T-helper 2 cell (primary cell): ENCODE measurements around the gene FBXL12.
"Not testable (repeated sequence)": the region's sequence is repeated elsewhere in the genome, so short reads cannot be mapped to it uniquely, and the experiment has no call there.

ENCODE experiments used
- DNase-seq, 5 experiments: peaks; one replicate each; pipeline versions ENCODE4 v3.0.0 to v3.0.0-alpha.2; 2012 to 2022
- total RNA-seq, 2 donors: gene quantifications; one replicate each; lab custom pipeline; 2026; lab: John Stamatoyannopoulos, UW

FBXL12 gene
- total RNA-seq: 30.9 to 31.9 reads per million in 2 donors

DNA sequence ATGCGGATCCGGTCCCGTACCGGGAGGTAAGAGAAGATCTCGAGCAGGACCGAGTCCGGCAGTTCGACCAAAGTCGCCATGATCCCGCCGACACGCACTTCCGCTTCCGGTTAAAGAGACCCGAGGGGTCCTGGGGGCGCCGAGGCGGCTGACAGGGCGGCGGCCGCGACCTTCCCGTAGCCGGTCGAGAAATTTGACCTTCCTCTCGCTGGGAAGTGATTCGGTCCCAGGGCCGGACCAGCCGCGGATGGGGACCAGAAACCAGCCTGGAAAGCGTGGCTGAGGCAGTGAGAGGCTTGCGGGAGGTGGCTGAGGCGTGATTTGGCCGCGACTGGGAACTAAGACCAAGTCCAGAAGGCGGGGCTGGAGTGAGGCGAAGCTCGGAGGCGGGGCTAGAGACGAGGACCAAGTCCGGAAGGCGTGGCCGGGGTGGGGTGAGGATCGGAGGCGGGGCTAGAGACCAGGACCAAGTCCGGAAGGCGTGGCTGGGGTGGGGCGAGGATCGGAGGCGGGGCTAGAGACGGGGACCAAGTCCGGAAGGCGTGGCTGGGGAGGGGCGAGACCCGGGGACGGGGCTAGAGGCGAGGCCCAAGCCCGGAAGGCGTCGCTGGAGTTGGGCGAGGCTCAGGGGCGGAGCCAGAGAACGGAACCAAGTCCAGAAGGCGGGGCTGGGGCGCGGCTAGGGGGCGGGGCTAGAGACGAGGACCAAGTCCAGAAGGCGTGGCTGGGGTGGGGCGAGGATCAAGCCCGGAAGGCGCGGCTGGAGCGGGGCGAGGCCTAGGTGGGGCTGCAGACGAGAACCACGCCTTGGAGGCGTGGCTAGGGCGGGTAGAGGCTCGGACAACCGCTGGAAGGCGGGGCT lies at the start of gene FBXL12:
FBXL12 (minus strand) TSS at position 346 of the 862 bp plus-strand sequence; CDS start at position 80, 266 bp downstream.
- peak; percentile 99 to 100 (median 100) for DNase-seq

GRCh38 chr19:9865732-9866501 lies 47.0 kb upstream of the FBXL12 start:
- DNase-seq: peak in 3 of 5 experiments; percentile 22 to 91 (median 55)

DNA sequence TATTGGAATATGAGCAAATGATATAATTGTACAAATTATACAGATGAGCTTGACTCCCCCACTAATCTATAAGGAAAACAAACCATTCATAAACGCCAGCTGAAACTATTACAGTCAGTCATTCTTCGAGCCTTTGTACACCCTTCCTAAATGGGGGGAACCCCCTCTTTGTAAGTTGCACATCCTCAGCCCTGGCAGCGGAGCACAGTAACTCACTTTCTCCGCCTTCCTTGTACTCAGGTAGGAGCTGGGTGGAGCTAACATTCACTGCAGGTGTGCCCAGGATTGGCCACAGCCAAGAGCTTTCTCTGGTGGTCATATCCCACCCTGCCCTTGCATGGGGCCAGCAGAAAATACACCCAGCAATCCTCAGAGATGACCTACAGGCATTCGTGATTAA lies 44.9 kb upstream of the FBXL12 start:
- no peak for DNase-seq

- peak in 1 of 5 experiments; percentile 80 for DNase-seq
Observed at GRCh38 chr19:9862938-9863337, 44.1 kb upstream of the FBXL12 start.

- DNase-seq: no peak
Observed at GRCh38 chr19:9861503-9861902, 42.6 kb upstream of the FBXL12 start.

- no peak for DNase-seq
Observed at GRCh38 chr19:9860407-9860806, 41.5 kb upstream of the FBXL12 start.

DNA sequence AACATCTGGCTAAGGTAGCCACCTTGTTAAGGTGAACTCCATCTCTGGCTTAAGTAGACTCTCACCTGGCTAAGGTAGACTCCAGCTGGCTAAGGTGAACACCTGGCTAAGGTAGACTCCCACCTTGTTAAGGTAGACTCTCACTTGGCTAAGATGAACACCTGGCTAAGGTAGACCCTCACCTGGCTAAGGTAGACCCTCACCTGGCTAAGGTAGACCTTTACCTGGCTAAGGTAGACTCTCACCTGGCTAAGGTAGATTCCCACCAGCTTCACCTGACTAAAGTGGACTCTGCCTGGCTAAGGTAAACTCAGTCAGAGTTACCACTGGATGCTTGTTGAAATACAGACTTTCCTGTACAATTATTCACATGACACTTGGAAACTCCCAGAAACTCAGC lies 39.9 kb upstream of the FBXL12 start:
- no peak for DNase-seq

DNA sequence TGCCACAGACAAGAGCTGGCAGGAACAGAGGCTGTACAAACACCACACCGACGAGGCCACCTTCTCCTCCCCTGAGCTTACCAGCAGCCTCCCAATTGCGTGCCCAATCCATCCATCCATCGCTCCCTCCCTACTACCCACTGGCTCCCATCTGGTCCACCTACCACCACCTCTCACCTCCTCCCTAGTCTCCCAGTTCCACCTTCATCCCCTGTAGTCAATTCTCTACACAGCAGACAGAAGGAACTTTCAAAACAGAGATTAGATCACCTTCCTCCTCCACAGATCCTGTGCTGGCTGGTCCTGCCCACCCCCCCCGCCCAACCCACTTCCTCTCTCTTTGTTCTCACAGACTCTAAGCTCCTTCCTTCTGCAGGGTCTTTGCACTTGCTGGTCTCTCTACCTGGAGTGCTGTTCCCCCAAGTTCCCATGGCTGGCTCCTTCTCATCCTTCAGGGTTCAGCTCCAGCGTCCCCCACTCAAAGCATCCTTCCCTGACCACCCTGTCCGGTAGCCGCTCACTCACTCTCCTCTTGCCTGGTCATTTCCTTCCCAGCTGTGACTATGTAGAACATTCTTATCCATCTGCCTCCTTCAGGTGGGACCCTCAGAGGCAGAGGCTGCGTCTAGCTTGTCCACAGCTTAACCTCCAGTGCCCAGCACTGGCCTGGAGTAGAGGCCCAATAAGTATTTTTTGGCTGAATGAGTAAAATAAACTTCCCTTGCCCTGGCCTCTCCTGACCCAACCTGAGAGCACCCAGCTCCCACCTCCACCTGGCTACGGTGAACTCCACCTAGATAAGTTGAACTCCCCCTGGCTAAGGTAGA lies 39.3 kb upstream of the FBXL12 start:
- DNase-seq: peak in 2 of 5 experiments; percentile 30 to 81

DNA sequence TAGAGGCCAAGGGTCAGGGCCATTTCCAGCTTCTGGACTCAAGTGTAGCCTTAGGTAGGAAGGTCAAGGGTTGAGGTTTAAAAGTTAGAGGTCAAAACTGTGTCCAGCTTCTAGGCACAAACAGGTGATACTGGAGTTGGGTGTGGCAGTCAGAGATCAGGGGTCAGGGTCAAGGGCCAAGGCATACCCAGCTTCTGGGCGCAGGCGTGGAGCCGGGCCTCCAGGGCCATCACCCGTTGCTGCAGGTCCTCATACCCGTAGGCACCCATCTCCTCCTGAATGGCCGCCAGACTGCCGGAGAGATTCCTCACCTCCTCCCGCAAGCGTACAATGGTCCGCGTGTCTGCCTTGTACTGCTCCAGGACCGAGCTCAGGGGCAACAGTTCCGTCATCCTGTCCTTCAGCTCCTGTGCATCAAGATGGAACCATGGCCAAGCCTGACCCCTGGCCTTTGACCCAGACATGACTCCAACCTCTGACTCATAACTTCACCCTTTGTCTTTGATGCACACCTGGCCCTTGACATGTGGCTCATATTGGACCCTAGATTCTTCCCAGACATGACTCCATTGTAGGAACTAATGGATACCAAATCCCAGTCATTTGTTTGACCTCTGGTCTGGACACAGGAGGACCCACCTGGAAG lies 38.3 kb upstream of the FBXL12 start:
- no peak for DNase-seq

DNA sequence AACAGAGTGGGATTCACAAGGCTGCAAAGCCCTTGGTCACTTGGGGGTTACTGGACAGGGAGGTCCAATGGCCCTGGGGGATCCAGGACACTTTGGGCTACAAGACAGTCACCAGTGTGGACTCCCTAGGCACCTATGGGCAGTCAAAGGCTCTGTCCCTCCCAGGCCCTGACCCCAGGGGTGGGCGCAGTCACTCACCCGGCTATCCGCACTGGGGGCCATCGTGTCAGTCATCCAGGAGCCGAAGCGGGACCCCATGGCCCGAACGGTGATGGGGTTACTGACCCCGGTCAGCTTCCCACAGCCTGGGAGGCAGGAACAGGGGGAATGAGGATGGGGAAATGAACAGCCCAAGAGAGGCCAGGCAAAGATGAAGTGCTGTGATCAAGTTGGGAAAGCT lies 37.7 kb upstream of the FBXL12 start:
- no peak for DNase-seq

- no peak for DNase-seq
Observed at GRCh38 chr19:9854282-9854846, 35.5 kb upstream of the FBXL12 start.

DNA sequence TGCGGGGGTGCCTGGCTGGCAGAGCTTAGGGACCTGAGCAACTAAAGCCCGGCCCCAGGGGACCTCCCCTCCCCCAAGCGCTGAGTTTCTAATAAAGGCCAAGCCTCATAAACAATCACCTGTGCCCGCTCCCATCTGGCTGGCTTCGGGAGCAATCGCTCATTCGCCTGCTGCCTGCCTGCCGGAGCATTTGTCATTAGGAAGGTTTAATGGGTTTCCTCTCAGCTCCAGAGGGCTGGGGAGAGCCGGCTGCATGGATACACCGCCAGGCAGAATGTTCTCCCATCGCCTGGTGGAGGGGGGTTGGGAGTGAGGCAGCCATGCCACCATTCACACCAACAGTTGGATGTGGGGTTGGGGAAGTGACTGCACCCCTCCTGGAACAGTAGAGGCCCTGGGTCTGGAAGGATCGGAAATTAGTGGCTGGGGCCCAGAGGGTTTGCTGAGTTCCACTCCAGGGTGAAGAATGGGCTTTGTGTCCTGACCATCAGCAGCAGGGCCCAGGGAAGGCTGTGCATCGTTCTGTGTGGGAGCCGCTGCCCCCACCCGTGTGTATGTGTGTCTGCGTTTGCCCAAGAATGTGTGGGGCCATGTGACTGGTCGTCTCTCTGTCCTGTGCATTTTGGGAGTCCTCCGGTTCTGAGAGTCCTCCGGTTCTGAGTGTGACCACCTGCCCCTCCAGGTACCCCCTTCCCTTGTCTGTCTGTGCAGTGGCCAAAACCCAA lies 31.5 kb upstream of the FBXL12 start:
- no peak for DNase-seq

GRCh38 chr19:9849791-9850190 lies 30.9 kb upstream of the FBXL12 start:
- DNase-seq: no peak

DNA sequence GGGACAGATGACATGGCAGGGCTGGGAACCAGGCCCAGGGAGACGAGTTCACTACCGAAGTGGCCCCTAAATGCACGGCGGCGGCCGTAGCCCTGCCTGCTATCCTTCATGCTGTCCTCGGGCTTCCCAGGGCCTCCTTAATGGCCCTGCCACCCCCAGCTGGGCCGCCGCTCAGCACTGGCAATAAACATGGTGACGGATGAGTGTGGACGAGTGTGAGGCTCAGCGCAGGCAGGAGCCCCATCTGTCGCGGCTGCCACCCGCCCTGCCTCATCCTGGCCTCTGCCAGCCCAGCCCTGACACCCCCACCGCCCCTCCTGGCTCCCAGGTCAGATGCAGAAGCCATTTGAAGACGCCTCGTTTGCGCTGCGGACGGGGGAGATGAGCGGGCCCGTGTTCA lies 29.9 kb upstream of the FBXL12 start:
- DNase-seq: no peak

DNA sequence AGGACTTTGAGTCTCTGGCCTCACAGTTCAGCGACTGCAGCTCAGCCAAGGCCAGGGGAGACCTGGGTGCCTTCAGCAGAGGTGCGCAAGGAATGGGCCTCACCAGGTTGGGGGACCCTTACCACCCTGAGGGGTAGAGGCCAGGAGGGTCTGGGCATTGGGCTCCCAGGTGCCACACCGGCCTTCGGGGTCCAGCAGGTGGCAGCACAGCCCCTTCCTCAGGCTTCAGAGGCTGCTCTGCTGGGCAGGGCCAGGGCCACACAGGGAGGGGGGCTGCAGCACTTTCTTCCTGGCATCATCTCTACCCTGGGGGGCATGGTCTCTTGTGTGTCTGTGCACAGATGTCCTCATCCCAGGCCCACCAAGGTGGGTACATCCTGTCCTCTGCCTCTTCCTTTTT lies 29.2 kb upstream of the FBXL12 start:
- DNase-seq: peak in 1 of 5 experiments; percentile 43

GRCh38 chr19:9847087-9847671 lies 28.3 kb upstream of the FBXL12 start:
- DNase-seq: peak in 2 of 5 experiments; percentile 26 to 66

DNA sequence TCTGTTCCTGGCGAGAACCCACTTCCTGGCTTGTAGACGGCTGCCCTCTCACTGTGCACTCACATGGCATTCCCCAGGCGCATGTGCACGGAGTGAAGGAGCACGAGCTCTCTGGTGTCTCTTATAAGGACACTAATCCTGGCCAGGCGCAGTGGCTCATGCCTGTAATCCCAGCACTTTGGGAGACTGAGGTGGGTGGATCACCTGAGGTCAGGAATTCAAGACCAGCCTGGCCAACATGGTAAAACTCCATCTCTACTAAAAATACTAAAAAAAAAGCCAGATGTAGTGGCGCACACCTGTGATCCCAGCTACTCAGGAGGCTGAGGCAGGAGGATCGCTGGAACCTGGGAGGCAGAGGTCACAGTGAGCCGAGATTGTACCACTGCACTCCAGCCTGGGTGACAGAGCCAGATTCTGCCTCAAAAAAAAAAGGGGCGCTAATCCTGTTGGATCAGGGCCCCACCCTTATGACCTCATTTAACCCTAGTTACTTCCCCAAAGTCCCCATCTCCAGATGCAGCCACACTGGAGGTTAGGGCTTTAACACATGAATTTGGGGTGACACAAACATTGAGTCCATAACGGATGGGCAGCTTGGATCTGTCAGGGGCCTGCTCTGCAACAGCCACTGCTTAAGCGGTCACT lies 24.9 kb upstream of the FBXL12 start:
- DNase-seq: not testable (repeated sequence)

DNA sequence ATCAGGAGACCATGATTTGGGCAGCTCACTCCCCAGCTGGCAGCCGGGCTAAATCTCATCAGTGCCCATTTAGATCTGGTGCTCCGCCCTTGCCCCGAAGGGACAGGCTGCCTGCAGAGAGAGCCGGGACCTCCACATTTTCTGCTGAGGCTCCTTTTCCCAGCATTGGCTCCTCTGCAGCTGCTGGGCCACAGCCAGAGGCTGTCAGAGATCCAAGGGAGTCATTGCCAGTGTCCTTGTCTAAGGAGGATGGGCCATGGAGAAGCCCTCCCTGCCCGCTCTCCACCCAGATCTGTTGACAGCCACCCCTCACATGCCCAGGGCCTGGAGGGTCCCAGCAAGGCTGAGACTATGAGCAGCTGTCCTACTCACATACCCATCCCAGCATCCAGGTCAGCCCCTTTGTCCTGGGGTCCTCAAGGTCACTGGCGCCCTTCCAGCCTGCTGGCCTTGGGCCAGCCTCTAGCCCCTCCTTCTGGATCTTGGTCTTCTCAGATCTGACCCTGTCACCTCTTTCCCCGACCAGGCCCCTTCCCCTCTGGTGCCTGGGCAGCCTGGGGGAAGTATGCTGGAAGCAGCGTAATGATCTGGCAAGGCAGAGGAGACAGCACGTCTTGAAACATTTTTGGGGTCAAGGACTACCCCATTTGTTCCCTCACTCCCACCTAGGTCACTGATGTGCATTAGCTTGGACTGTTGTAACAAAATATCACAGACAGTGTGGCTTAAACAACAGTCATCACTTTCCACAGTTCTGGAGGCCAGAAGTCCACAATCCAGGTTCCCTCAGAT lies 24.2 kb upstream of the FBXL12 start:
- no peak for DNase-seq

DNA sequence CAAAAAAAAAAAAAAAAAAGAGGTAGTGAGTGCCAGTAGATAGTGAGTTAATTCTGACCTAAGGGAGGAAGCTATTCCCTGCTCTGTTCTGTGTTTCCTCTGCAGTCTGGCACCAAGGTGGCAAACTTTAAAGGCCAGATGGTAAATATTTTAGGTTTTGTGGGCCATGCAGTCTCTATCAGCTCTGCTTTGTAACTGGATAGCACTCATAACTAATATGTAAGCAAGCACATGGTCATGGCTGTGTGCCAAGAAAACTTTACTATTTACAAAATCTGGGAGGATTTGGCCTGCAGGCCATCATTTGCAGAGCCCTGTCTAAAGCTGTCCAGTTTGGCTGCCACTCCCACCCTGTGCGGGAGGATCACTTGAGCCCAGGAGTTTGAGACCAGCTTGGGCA lies 20.5 kb upstream of the FBXL12 start:
- no peak for DNase-seq
